Neural cell (in vitro differentiated cells): ENCODE data around the gene TCF12. TPM values are rescaled to one million over a fixed set of nuclear protein-coding genes. Genes with fewer than 3 reads are reported as not detected.

Experiments used
- H2AFZ ChIP-seq: fragments of 200-600, 300-800 bp; sonication (generic), shearing (Covaris generic); 2 replicates; pipeline ENCODE4 v1.6.0; 2014; ENCODE audit warnings: low read depth, mild to moderate bottlenecking, antibody characterized with exemption, low read length, moderate library complexity
- H3F3A ChIP-seq: fragments of 200-600 bp; shearing (Covaris generic); 2 replicates; pipeline ENCODE4 v1.6.1; 2016; ENCODE audit warnings: mild to moderate bottlenecking, moderate library complexity, mixed read lengths, antibody characterized with exemption, low read length; ENCODE audit not compliant: insufficient read depth, poor library complexity, severe bottlenecking
- H3K27ac ChIP-seq: fragments of 200-600, 300-800 bp; sonication (generic), shearing (Covaris generic); 2 replicates; pipeline ENCODE4 v1.5.1; 2014; ENCODE audit warnings: mild to moderate bottlenecking, low read length, moderate library complexity
- H3K27me3 ChIP-seq: fragments of 300-800, 200-600 bp; sonication (generic), shearing (Covaris generic); 2 replicates; pipeline ENCODE4 v1.6.0; 2014; ENCODE audit warnings: mild to moderate bottlenecking, low read depth, low read length, moderate library complexity; ENCODE audit not compliant: insufficient read depth
- H3K36me3 ChIP-seq: fragments of 300-800, 200-600 bp; sonication (generic), shearing (Covaris generic); 2 replicates; pipeline ENCODE4 v1.5.1; 2014; ENCODE audit warnings: mild to moderate bottlenecking, antibody characterized with exemption, low read length, moderate library complexity; ENCODE audit not compliant: insufficient read depth
- H3K4me2 ChIP-seq: fragments of 300-800, 200-600 bp; sonication (generic), shearing (Covaris generic); 2 replicates; pipeline ENCODE4 v1.6.0; 2014; ENCODE audit warnings: mild to moderate bottlenecking, low read length
- H3K4me3 ChIP-seq: fragments of 300-800, 200-600 bp; sonication (generic), shearing (Covaris generic); 2 replicates; pipeline ENCODE4 v1.5.1; 2014; ENCODE audit warnings: mild to moderate bottlenecking, low read length, moderate library complexity
- H3K79me2 ChIP-seq: fragments of 200-600 bp; shearing (Covaris generic); replicated peaks from 2 replicates; pipeline ENCODE4 v1.6.0; 2014; ENCODE audit warnings: mild to moderate bottlenecking, low read length, moderate library complexity; ENCODE audit not compliant: insufficient read depth
- H3K9ac ChIP-seq: fragments of 300-800, 200-600 bp; sonication (generic), shearing (Covaris generic); 2 replicates; pipeline ENCODE4 v1.6.1; 2016; ENCODE audit warnings: mild to moderate bottlenecking, low read length, mixed read lengths
- H3K9me2 ChIP-seq: fragments of 200-600 bp; shearing (Covaris generic); 2 replicates; pipeline ENCODE4 v1.6.1; 2016; ENCODE audit warnings: mild to moderate bottlenecking, low read length, mixed read lengths; ENCODE audit not compliant: insufficient read depth
- H3K9me3 ChIP-seq: fragments of 200-600, 300-800 bp; sonication (generic), shearing (Covaris generic); 2 replicates; pipeline ENCODE4 v1.6.1; 2016; ENCODE audit warnings: mild to moderate bottlenecking, mixed run types, low read length, moderate library complexity, mixed read lengths
- H4K20me1 ChIP-seq: fragments of 200-600 bp; shearing (Covaris generic); 2 replicates; pipeline ENCODE4 v1.6.1; 2016; ENCODE audit warnings: mild to moderate bottlenecking, mixed run types; ENCODE audit not compliant: insufficient read depth
- EP300 ChIP-seq: fragments of 450-650 bp; conservative IDR thresholded peaks from 2 replicates; pipeline ENCODE4 v1.6.1; 2014; ENCODE audit warnings: antibody characterized with exemption, mild to moderate bottlenecking, moderate library complexity; ENCODE audit not compliant: poor library complexity, severe bottlenecking
- EZH2 ChIP-seq: fragments of 200-600, 300-800 bp; shearing (Covaris generic), sonication (generic); IDR thresholded peaks from 2 replicates; pipeline ENCODE4 v1.6.1; 2014; ENCODE audit warnings: antibody characterized with exemption, low read length, borderline replicate concordance, mild to moderate bottlenecking; ENCODE audit not compliant: insufficient read depth, poor library complexity, severe bottlenecking
- MXI1 ChIP-seq: fragments of 450-650 bp; conservative IDR thresholded peaks from 2 replicates; pipeline ENCODE4 v1.6.1; 2014; ENCODE audit warnings: antibody characterized with exemption, mild to moderate bottlenecking; ENCODE audit not compliant: poor library complexity, severe bottlenecking
- POLR2AphosphoS5 ChIP-seq: IDR thresholded peaks from 2 replicates; pipeline ENCODE4 v1.6.1; 2012
- RAD21 ChIP-seq: fragments of 450-650 bp; conservative IDR thresholded peaks from 2 replicates; pipeline ENCODE4 v1.6.1; 2014; ENCODE audit warnings: antibody characterized with exemption, mild to moderate bottlenecking, moderate library complexity
- REST ChIP-seq: IDR thresholded peaks from 2 replicates; pipeline ENCODE4 v1.6.1; 2012; ENCODE audit warnings: borderline replicate concordance
- SMC3 ChIP-seq: fragments of 450-650 bp; conservative IDR thresholded peaks from 2 replicates; pipeline ENCODE4 v1.6.1; 2014; ENCODE audit warnings: antibody characterized with exemption, mild to moderate bottlenecking, moderate library complexity; ENCODE audit not compliant: poor library complexity
- TAF1 ChIP-seq: IDR thresholded peaks from 2 replicates; pipeline ENCODE4 v1.6.1; 2012; ENCODE audit warnings: low read depth
- polyA plus RNA-seq: library from polyadenylated mRNA; depleted of rRNA; stranded (reverse); fragments of >200 nt; gene quantifications from 2 replicates; pipeline ENCODE4 v1.2.3, GENCODE V29; 2014
- TF ChIP-seq, protein P1 (sequence below): fragments of 450-650 bp; IDR thresholded peaks from 2 replicates; pipeline ENCODE4 v1.5.1; 2014; ENCODE audit warnings: antibody characterized with exemption, mild to moderate bottlenecking, moderate library complexity; ENCODE audit not compliant: poor library complexity, severe bottlenecking

Gene TCF12
- polyA plus RNA-seq, 1 donor from 2014 or later = 52.7 TPM

DNA sequence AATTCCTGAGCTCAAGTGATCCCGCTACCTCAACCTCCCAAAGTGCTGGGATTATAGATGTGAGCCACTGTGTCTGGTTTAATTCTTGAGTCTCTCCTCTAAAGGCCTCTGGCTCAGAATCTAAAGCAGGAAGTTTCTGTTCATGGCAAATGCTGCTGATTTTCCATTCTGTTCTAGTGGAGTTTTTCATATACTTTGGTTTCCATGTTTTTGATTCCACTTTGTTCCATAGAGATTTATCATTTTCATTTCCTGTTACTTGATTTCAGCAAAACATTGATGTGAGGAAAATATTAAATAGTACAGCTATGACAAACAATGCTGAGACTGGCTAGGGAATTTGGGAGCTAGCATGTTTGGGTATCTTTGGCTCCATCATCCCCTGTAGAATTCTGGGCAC is 205.6 kb downstream of the TCF12 start:
- H3K27ac ChIP-seq = no peak overlapping the region

DNA sequence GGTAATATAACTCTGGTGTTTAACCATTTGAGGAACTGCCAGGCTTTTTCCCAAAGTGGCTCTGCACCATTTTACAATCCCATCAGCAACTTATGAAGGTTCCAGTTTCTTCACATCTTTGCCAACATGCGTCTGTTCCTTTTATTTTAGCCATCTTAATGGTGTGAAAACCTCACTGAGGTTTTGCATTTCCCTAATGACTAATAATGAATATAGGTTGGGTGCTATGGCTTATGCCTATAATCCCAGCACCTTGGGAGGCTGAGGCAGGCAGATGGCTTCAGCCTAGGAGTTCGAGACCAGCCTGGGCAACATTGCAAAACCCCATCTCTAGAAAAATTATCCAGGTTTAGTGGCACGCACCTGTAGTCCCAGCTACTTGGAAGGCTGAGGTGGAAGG is 210.6 kb downstream of the TCF12 start:
- H3F3A ChIP-seq = no peaks in the 10 kb centered on the region
- no peak overlapping the region for H3K4me3 ChIP-seq
- no peaks in the 10 kb centered on the region for H3K9me3 ChIP-seq
- H2AFZ ChIP-seq = no peak overlapping the region
- H3K9ac ChIP-seq = no peak overlapping the region
- H3K27ac ChIP-seq = no peak overlapping the region
- H4K20me1 ChIP-seq = no peaks in the 10 kb centered on the region
- H3K4me2 ChIP-seq = no peak overlapping the region
- H3K9me2 ChIP-seq = no peaks in the 10 kb centered on the region
- no peaks in the 10 kb centered on the region for H3K36me3 ChIP-seq
- H3K27me3 ChIP-seq = no peaks in the 10 kb centered on the region
- no peaks in the 10 kb centered on the region for H3K79me2 ChIP-seq
- no peak for TF ChIP-seq POLR2AphosphoS5
- TF ChIP-seq, protein P1, sequence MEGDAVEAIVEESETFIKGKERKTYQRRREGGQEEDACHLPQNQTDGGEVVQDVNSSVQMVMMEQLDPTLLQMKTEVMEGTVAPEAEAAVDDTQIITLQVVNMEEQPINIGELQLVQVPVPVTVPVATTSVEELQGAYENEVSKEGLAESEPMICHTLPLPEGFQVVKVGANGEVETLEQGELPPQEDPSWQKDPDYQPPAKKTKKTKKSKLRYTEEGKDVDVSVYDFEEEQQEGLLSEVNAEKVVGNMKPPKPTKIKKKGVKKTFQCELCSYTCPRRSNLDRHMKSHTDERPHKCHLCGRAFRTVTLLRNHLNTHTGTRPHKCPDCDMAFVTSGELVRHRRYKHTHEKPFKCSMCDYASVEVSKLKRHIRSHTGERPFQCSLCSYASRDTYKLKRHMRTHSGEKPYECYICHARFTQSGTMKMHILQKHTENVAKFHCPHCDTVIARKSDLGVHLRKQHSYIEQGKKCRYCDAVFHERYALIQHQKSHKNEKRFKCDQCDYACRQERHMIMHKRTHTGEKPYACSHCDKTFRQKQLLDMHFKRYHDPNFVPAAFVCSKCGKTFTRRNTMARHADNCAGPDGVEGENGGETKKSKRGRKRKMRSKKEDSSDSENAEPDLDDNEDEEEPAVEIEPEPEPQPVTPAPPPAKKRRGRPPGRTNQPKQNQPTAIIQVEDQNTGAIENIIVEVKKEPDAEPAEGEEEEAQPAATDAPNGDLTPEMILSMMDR = no peak
- TF ChIP-seq REST = no peak
- no peak for TF ChIP-seq EZH2
- no peak for TF ChIP-seq EP300
- TF ChIP-seq RAD21 = no peak
- TF ChIP-seq SMC3 = no peak
- TF ChIP-seq MXI1 = no peak

More for the DNA sequence above, 205.6 kb downstream of the TCF12 start:
- Histone ChIP-seq H3K27me3 (no peaks in the 10 kb centered on the region), H3K4me3 (no peak overlapping the region), H3K9ac (no peak overlapping the region), H3K4me2 (no peak overlapping the region), H3K79me2 (peaks cover 9% of the 10 kb centered on the region), H4K20me1 (no peaks in the 10 kb centered on the region), H3K9me3 (no peaks in the 10 kb centered on the region), H2AFZ (no peak overlapping the region), H3K9me2 (no peaks in the 10 kb centered on the region), H3F3A (no peaks in the 10 kb centered on the region), H3K36me3 (no peaks in the 10 kb centered on the region)
- TF ChIP-seq, protein P1 = no peak
- TF ChIP-seq EP300 = no peak
- no peak for TF ChIP-seq SMC3
- TF ChIP-seq MXI1 = no peak
- TF ChIP-seq TAF1 = no peak
- TF ChIP-seq EZH2 = no peak
- no peak for TF ChIP-seq POLR2AphosphoS5
- TF ChIP-seq RAD21 = no peak
- TF ChIP-seq REST = no peak
